Neural cell (in vitro differentiated cells): ENCODE results near the gene WDSUB1.

Experiments
- EP300 ChIP-seq: fragments of 450-650 bp; conservative IDR thresholded peaks from 2 replicates; pipeline ENCODE4 v1.6.1; 2014; ENCODE audit warnings: antibody characterized with exemption, mild to moderate bottlenecking, moderate library complexity; ENCODE audit not compliant: poor library complexity, severe bottlenecking
- EZH2 ChIP-seq: fragments of 200-600, 300-800 bp; shearing (Covaris generic), sonication (generic); IDR thresholded peaks from 2 replicates; pipeline ENCODE4 v1.6.1; 2014; ENCODE audit warnings: antibody characterized with exemption, low read length, borderline replicate concordance, mild to moderate bottlenecking; ENCODE audit not compliant: insufficient read depth, poor library complexity, severe bottlenecking
- POLR2AphosphoS5 ChIP-seq: IDR thresholded peaks from 2 replicates; pipeline ENCODE4 v1.6.1; 2012
- SMC3 ChIP-seq: fragments of 450-650 bp; conservative IDR thresholded peaks from 2 replicates; pipeline ENCODE4 v1.6.1; 2014; ENCODE audit warnings: antibody characterized with exemption, mild to moderate bottlenecking, moderate library complexity; ENCODE audit not compliant: poor library complexity
- TF ChIP-seq, protein P1 (sequence below): fragments of 450-650 bp; IDR thresholded peaks from 2 replicates; pipeline ENCODE4 v1.5.1; 2014; ENCODE audit warnings: antibody characterized with exemption, mild to moderate bottlenecking, moderate library complexity; ENCODE audit not compliant: poor library complexity, severe bottlenecking
- TF ChIP-seq, protein P2 (sequence below): IDR thresholded peaks from 2 replicates; pipeline ENCODE4 v1.6.1; 2012; ENCODE audit warnings: borderline replicate concordance

DNA sequence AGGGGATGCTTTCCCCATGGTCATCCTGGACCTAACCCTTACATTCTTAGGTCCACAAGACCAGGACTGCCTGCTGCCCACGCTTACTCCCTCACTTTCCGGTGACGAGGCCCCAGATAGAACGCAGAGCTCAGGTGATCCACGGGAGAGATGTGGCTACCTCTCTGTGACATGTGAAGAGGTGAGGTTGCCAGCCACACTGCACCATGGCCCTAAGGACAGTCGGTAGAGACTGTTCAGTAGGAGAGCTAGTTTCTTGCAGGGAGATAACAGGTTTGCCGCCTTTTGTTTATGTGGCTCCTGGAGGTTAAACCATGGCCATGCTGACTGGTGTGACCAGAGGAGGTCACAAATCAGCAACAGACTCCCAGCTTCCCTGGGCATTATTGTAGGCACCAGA is 71.4 kb downstream of the WDSUB1 start:
- TF ChIP-seq, protein P1, sequence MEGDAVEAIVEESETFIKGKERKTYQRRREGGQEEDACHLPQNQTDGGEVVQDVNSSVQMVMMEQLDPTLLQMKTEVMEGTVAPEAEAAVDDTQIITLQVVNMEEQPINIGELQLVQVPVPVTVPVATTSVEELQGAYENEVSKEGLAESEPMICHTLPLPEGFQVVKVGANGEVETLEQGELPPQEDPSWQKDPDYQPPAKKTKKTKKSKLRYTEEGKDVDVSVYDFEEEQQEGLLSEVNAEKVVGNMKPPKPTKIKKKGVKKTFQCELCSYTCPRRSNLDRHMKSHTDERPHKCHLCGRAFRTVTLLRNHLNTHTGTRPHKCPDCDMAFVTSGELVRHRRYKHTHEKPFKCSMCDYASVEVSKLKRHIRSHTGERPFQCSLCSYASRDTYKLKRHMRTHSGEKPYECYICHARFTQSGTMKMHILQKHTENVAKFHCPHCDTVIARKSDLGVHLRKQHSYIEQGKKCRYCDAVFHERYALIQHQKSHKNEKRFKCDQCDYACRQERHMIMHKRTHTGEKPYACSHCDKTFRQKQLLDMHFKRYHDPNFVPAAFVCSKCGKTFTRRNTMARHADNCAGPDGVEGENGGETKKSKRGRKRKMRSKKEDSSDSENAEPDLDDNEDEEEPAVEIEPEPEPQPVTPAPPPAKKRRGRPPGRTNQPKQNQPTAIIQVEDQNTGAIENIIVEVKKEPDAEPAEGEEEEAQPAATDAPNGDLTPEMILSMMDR: no peak
- TF ChIP-seq, protein P2, sequence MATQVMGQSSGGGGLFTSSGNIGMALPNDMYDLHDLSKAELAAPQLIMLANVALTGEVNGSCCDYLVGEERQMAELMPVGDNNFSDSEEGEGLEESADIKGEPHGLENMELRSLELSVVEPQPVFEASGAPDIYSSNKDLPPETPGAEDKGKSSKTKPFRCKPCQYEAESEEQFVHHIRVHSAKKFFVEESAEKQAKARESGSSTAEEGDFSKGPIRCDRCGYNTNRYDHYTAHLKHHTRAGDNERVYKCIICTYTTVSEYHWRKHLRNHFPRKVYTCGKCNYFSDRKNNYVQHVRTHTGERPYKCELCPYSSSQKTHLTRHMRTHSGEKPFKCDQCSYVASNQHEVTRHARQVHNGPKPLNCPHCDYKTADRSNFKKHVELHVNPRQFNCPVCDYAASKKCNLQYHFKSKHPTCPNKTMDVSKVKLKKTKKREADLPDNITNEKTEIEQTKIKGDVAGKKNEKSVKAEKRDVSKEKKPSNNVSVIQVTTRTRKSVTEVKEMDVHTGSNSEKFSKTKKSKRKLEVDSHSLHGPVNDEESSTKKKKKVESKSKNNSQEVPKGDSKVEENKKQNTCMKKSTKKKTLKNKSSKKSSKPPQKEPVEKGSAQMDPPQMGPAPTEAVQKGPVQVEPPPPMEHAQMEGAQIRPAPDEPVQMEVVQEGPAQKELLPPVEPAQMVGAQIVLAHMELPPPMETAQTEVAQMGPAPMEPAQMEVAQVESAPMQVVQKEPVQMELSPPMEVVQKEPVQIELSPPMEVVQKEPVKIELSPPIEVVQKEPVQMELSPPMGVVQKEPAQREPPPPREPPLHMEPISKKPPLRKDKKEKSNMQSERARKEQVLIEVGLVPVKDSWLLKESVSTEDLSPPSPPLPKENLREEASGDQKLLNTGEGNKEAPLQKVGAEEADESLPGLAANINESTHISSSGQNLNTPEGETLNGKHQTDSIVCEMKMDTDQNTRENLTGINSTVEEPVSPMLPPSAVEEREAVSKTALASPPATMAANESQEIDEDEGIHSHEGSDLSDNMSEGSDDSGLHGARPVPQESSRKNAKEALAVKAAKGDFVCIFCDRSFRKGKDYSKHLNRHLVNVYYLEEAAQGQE: no peak
- TF ChIP-seq EP300 (no peak), EZH2 (no peak), POLR2AphosphoS5 (no peak), SMC3 (no peak)
